DMS53 (cell line): Measurements from ENCODE around the gene SMAD7.

Experiments
- DNase-seq: peaks from one replicate; lab custom pipeline; 2025; lab: John Stamatoyannopoulos, UW

The SMAD7 gene

DNA sequence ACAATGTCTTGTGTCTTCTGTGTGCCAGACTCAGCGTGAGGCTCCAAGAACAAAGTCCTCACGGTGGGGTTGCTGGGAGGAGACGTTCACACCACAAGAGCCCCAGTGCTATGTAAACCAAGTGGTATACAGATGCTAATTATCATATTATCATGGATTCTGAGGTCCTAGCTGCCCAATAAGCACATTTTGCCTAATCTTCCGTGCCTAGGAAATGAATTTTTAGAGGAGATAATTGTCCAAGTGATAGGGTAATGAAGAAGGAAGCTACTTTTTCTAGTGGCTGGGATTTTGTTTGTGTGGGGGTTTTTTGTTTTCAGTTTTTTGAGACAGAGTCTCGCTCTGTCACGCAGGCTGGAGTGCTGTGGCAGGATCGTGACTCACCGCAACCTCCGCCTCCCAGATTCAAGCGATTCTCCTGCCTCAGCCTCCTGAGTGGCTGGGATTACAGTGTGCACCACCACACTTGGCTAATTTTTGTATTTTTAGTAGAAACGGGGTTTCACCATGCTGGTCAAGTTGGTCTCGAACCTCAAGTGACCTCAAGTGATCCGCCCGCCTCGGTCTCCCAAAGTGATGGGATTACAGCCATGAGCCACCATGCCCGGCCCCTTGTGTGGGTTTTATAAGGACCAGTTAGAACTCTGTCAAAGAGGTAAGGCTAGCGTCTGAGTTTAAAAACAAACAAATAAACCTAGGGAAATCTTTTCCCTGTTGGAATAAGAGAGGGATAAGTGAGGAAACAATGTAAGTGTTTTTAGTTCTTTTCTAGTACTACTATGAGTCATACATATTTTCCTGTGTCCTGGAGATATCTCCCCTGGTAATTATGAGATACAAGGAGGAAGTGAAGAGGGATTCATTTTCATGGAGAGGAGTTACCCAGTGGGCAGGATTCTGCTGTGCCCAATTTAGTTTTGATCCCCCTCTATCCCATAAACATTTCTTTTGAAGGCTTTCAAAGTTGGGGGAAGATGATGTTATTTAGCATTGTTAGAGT lies 9.5 kb upstream of the SMAD7 start:
- DNase-seq, result peak; percentile 70

DNA sequence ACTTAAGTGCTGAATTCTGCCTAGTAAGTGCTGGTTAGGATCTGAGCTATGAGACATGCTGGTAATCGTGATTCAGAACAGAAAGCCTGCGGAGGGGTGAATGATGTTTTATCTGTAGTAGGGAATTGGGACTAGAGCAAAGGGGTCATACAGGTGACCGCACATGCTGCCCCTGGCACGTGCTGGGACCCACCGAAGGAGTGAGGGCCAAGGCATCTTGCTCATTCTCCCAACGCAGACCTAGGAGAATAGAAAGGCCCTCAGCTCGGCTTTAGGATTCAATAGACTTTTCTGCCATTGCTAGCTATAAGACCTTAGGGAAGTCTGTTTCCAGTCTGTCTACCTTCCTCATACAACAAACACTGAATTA lies 8.8 kb upstream of the SMAD7 start:
- no peak for DNase-seq

- DNase-seq, result no peak
Measured at GRCh38 chr18:48958951-48959350, 8.2 kb upstream of the SMAD7 start.

GRCh38 chr18:48957616-48958015 lies 6.9 kb upstream of the SMAD7 start:
- DNase-seq, result no peak

DNA sequence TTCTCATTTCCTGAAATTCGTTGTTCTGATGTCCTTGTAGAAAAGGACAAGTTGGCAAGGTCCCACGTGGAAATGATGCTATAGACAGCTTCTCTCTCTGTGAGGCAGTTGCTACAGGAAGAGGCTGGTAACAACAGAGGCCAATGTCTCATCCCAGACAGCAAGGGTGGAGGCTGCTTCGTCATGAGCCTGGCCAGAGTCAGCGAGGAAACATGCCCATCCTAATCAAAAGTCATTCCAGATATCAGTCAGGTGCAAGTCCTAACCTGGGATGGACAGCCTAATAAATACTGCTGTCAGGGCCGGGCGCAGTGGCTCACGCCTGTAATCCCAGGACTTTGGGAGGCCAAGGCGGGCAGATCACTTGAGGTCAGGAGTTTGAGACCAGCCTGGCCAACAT lies 6.4 kb upstream of the SMAD7 start:
- DNase-seq, result no peak

DNA sequence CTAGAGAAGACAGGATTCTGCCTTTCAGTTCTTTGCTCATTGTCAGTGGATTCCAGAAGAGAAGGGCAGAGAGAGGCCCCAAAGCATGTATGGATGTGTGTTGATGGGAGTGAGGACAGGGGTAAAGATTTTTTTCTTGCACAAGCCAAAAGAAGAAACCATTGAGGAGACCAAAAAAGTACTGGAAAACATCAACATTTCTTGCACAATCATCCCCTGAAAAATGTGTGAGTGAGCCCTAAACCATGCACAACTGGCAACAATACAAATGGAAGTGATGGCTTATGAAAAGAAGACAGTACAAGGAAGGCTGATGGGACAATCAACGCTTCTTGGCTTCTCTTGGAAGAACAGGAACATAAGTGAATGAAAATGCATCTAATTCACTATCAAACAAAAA lies 5.6 kb upstream of the SMAD7 start:
- no peak for DNase-seq

DNA sequence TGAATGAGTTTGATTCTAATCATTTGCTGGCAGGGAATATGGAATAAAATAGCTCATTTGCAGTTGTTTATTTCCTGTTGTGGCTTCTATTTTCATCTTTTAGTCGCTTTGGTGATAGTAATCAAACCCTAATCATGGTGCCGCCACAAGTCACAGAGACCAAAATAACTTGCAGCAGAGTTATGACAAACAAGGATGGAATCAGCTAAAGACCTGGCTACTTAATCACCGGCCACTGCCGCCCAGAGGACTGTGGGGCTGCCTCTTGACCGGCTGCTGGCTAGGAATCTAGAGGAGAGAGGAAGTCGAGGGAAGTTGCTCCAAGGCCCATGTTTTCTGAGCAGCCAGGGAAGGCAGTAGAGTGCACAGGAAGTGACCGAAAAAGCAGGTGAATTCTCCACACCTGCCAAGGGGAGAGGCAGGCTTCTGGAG lies 5.1 kb upstream of the SMAD7 start:
- peak; percentile 69 for DNase-seq

DNA sequence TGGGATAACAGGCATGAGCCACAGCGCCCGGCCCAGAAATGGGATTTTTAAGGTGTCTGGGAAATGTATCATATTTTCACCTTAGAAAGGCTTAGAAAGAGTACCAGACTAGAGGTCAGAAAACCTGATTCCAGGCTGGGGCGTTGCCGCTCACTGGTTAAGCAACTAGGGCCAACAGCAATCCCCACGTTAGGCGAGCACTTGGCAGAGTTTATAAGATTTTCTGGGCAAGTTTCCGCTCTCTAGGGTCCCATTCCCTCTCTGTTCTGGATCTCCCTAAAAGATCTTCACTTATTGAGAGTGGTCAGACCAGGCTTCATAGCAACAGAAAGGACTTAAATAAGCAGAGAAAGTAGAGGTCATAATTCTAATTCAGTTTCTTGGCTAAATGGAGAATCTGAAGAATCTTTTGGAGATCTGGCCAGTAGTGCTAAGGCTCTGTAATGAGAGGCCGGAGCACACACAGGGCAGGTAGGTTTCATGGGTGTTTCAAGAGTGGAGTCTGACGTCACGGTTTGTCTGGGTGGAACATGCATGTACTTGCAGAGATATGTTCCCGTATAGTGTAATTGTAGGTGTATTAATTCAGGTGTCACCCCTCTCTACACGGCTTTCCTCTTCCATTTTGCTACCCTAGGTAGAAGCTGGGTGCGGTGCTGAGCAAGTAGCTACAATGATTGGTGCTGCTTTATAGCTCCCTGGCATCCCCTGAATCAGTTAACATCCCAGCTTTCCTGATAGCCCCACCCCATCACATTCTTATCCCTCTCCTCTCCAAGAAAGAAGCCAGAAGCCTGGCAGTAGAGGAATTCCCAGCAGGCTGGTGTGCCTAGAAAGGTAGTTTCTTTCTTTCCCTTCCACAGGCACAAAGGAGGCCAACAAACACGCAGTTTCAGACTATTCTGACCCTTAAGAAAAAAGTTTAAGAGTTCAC lies 4.4 kb upstream of the SMAD7 start:
- DNase-seq, result no peak

DNA sequence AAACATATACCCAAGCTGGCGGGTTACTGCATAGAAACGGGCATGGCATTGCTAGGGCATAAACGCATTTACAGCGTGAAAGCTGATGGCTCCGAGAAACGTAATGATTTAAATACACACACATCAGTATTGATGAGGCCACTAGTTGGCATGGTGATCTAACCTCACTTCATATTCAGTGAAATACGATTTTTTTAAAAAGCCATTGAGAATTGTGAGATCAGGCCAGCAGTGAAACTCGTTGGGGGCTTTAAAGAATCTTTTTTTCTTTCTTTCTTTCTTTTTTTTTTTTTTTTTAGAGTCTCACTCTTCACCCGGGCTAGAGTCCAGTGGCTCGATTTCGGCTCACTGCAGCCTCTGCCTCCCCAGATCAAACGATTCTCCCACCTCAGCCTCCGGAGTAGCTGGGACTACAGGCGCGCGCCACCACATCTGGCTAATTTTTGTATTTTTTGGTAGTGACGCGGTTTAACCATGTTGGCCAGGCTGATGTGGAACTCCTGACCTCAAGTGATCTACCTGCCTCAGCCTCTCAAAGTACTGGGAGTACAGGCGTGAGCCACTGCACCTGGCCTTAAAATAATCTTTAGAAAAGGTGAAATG lies 2.4 kb upstream of the SMAD7 start:
- DNase-seq, result peak; percentile 94

- DNase-seq, result peak; percentile 97
Measured at GRCh38 chr18:48952287-48953103, 1.7 kb upstream of the SMAD7 start.

DNA sequence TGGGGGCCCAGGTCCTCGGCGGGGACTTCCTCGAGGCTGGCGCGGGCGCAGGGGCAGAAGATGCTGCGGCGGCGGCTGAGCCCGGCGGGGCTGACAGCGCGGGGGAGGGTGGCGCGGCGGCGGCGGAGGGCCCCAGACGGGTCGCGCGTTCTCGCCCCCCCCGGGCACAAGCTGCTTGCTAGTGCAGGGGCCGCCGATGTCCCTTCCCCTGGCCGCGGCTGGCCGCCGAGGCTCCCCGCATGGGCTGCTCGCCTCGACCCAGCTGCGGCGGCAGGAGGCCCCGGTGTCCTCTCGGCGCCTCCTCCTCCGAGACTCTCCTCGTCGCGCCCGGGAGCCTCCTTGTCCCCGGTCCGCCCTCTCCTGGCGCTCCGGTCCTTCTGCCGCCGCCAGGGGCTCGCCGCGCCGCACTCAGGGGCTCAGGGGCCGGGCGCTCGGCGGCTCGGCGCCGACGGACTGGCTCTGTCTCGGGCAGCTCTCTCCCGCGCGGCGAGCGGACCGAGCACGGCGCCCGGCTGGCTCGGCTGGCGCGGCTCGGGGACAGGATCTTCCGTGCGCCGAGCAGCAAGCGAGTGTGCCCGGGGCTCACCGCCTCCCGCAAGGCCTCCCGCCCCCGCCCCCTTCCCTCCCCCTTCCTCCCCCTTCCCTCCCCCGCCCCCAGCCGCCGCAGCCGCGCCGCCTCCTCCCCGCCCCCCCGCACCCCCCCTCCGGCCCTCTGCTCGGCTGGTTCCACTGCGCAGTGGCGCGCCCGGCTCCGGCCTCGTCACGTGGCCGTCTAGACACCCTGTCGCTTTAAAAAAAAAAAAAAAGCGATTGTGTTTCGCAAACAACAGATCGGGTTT lies 902 bp upstream of the SMAD7 start:
- DNase-seq, result peak; percentile 99

DNA sequence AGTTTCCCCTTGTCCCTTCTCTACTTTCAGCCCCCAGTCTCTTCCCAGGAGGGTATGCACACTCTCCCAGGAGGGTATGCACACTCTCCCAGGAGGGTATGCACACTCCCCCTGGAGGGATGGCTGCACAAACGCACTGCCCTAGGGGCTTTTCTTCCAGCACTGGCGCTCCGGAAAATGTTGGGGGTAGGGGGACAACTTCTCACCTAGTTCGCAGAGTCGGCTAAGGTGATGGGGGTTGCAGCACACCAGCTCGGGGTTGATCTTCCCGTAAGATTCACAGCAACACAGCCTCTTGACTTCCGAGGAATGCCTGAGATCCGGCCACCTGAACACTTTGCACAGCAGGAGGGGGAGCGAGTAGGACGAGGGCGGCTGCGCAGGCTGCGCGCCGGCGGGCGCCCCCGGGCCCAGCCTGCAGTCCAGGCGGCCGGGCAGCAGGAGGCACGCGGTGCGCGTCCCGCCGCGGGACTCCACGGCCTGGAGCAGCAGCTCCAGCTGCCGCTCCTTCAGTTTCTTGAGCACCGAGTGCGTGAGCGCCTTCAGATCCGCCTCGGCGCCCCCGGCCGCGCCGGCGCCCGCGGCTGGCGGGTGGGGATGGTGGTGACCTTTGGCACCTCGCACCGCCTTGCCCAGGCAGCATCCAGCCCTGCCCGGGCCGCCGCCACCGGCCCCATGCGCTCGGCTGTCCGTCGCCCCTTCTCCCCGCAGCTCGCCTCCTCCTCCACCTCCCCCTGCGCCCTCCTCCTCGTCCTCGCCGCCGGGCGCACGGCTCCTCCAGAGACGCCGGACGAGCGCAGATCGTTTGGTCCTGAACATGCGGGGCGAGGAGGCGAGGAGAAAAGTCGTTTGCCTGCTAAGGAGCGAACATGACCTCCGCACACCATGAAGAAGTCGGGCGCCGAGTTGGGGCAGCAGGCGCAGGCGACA lies 894 bp downstream of the SMAD7 start:
- peak; percentile 89 for DNase-seq

- DNase-seq, result peak; percentile 81
Measured at GRCh38 chr18:48949050-48949605, 1.6 kb downstream of the SMAD7 start.

DNA sequence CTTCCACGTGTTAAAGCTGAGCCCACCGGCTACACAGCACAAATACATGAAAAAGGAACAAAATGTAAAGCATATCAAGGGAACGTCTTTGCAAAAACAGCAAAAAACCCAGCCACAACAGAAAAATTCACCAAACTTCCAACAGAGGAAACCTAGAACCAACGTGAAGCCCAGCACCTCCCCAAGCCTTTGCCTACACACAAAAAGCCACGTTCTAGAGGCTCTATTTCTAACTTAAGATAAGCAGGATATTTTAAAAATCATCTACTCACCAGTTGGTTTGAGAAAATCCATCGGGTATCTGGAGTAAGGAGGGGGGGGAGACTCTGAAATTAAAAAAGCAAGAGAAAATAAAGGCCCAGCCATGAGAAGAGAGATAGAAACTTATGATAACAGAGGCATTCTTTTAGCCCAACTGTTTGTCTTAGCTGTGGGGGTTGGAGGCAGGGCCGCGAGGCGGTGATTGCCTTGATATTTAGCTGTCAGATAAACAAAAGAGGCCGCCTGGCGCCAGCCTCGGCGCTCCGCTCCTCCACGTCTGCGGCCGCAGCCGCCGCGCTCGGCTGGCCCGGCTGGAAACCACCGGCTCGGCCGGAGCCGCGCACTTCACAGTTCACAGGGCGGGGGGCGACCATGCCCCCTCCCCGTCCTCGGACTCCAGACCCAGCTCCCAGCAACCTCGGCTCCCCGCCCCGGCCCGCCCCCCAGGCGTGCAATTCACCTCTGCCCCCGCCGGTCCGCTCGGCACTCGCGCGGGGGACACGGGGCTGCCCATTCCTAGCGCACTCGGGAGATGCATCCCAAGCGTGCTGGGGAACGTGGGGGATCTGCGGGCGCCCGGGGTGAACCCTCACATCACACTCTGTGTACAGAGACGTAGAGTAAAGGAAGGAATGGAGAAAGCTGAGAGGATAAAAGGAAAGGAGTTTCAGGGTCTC lies 2.4 kb downstream of the SMAD7 start:
- peak; percentile 84 for DNase-seq

DNA sequence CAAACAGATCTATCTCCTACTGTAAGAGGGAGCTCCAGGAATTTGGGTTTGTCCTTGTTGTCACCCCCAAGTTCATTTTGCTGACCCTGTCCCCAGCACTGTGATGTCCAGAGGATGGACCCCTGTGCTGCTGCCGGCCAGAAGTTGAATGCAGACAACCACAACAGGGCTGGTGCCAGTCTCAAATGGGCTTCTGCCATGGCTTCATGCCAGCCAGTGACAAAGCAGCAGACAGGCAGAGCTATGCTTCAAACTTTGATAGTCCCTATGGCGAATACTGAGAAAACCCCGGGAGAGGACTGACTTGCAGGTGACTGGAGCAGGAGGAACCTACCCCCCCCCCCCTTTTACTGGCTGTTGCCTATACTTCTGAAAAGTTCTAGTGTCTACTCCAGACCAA lies 3.2 kb downstream of the SMAD7 start:
- peak; percentile 65 for DNase-seq

DNA sequence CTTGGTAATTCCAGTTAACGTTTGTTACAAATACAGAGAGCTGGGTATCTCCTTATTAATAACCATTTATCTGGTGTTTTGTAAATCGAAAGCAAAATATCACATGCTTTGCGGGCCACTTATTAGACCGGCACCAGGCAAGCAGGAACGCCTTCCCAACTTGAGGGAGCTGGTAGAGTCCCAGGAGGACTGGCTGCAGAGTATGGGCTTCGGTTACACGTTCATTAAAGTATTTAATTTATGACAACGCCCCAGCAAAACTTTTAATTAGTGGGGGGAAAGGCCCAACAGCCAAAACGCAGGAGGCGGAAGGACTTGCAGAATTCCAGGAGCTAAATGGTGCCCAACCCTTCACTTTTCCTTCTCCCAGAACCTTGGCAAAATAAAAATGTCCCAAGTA lies 3.7 kb downstream of the SMAD7 start:
- peak; percentile 70 for DNase-seq

GRCh38 chr18:48946329-48946835 lies 4.4 kb downstream of the SMAD7 start:
- DNase-seq, result peak; percentile 91

- DNase-seq, result peak; percentile 57
Measured at GRCh38 chr18:48945953-48946217, 4.9 kb downstream of the SMAD7 start.
